Hippocampal formation (tissue), 2 donors: Measurements from ENCODE around the gene PALD1.

Experiments
- DNase-seq, 2 donors: peaks; one replicate each; lab custom pipeline; 2025; lab: John Stamatoyannopoulos, UW

Gene PALD1

GRCh38 chr10:70555371-70555770, 76.8 kb downstream of the PALD1 start:
- no peak for DNase-seq

GRCh38 chr10:70557086-70557845, 78.7 kb downstream of the PALD1 start:
- DNase-seq, result no peak

- no peak for DNase-seq
Observed at GRCh38 chr10:70557876-70558275, 79.3 kb downstream of the PALD1 start.

DNA sequence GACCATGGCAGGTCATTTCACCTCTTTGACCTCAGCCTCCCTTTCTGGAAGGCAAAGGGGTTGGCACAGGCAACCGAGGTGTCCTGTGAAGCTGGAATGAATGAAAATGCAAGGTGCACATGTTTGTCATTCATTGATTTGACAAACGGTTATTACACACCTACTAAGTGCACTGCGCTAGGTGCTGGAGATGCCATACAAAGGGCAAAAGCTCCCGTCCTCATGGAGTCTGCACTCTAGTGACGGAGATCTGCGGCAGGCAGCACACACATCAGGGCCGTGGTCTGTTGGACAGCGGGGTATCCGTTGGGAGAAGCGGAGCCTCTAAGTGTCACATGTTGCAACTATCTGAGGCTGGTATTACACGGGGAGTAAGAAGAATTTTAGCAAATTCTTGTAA, 79.7 kb downstream of the PALD1 start:
- no peak for DNase-seq

- DNase-seq, result no peak
Observed at GRCh38 chr10:70558871-70559810, 80.6 kb downstream of the PALD1 start.

- no peak for DNase-seq
Observed at GRCh38 chr10:70559861-70560260, 81.3 kb downstream of the PALD1 start.

- DNase-seq, result no peak
Observed at GRCh38 chr10:70560511-70560941, 82.0 kb downstream of the PALD1 start.

- no peak for DNase-seq
Observed at GRCh38 chr10:70561070-70561469, 82.5 kb downstream of the PALD1 start.

GRCh38 chr10:70561558-70561957, 83.0 kb downstream of the PALD1 start:
- DNase-seq, result no peak

GRCh38 chr10:70562036-70562755, 83.6 kb downstream of the PALD1 start:
- DNase-seq, result no peak

GRCh38 chr10:70563230-70563629, 84.7 kb downstream of the PALD1 start:
- DNase-seq, result no peak

DNA sequence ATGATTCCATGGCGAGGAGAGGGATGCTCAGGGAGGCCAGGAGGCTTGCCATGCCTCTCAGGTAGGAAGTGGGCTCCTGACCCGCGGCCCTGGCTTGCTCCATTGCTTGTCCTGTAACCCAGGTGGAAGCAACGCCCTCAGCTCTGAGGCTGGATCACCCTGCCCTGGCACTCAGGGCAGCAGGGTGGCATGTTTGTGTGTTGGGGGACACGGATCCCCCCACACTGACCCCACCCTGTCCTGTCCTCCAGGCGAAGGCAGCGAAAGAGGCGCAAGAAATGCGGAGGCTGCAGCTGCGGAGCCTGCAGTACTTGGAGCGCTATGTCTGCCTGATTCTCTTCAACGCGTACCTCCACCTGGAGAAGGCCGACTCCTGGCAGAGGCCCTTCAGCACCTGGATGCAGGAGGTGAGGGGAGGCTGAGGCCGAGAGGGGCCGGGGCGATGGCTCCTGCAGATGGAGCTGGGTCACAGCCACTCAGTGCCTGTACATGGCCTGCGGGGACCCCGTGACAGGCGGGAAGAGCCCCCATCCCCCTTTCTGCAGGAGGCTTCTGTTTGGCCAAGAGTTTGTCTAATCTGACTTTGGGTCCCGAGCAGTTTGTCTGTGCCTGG, 85.7 kb downstream of the PALD1 start:
- DNase-seq, result no peak

- DNase-seq, result no peak
Observed at GRCh38 chr10:70564901-70565351, 86.4 kb downstream of the PALD1 start.

DNA sequence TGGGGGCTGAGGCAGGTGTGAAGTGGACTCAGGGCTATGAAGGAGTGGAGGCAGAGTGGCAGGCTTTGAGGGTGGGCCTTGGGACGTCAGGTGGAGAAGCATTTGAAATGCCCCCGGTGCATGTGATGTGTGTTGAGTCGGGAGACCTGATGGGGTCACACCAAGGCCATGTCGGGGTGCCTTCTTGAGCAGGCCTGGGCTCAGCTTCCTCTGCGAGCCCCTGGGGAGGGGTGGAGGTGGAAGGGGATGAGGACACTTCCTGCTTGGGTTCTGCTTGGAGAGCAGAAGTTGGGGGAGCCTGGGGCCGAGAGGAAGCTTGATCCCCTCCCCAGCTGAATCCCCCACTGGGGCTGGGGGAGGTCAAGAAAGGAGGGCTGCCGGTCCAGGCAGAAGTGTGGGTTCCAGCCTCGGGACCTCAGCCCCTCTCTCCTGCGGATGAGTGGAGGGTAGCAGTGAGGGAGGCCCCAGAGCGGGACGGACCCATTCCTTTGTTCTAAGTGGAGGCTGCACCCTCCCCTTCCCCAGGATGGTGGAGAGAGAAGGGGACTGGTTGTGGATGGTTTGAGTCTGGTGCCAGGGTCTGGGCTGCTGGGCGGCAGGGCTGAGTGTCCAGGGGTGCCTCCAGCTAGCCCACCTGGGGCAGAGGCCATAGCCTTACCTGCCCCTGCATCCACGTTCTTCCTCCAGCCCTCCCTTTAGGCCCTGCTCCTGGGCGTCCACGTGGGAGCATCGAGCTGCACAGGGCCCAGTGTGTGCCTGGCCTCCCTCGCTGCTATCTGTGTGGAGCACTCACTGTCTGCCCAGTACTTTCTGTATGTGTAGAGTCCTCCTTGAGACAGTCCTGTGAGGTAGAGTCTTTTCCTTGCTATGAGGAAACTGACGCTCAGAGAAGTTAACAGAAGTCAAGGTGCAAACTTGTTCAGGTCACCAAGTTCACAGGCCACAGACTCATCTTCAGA, 87.3 kb downstream of the PALD1 start:
- DNase-seq, result no peak

DNA sequence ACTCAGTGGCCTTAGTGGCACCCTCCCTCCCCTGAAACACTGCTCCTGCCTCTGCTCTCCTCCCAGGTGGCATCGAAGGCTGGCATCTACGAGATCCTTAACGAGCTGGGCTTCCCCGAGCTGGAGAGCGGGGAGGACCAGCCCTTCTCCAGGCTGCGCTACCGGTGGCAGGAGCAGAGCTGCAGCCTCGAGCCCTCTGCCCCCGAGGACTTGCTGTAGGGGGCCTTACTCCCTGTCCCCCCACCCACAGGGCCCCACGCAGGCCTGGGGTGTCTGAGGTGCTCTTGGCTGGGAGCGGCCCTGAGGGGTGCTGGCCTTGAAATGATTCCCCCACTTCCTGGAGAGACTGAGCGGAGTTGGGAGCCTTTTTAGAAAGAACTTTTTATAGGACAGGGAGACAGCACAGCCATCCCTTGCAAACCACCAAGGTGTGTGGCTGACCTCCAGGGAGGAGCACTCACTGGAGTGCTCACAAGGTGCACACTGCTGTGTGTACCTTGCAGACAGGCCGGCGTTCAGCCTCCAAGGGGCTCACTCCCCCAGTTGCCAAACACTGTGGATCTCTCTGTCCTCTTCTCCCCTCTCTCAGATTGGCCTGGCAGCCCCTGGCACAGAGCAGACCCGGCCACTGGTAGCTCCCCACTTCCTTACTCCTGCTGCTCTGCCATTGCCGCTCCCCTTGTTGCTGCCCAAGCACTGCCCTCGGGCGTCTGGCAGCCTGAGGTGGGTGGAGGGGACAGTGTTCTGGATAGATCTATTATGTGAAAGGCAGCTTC, 88.1 kb downstream of the PALD1 start:
- DNase-seq, result no peak

GRCh38 chr10:70567603-70568002, 89.0 kb downstream of the PALD1 start:
- no peak for DNase-seq

GRCh38 chr10:70568113-70568512, 89.5 kb downstream of the PALD1 start:
- DNase-seq, result no peak

GRCh38 chr10:70568781-70569495, 90.4 kb downstream of the PALD1 start:
- DNase-seq, result no peak

GRCh38 chr10:70571236-70571635, 92.7 kb downstream of the PALD1 start:
- DNase-seq, result no peak
